C4-2B (cell line): ENCODE results near the gene KRTAP10-5.

Experiments
- H3K27ac ChIP-seq: fragments of 450-650 bp; 2 replicates; pipeline ENCODE4 v1.5.1; 2017
- ZFX ChIP-seq: fragments of 450-650 bp; IDR thresholded peaks from 2 replicates; pipeline ENCODE4 v1.6.1; 2017
- TF ChIP-seq, protein P1 (sequence below): fragments of 450-650 bp; conservative IDR thresholded peaks from 2 replicates; pipeline ENCODE4 v1.5.1; 2017; ENCODE audit warnings: mild to moderate bottlenecking

KRTAP10-5 gene

DNA sequence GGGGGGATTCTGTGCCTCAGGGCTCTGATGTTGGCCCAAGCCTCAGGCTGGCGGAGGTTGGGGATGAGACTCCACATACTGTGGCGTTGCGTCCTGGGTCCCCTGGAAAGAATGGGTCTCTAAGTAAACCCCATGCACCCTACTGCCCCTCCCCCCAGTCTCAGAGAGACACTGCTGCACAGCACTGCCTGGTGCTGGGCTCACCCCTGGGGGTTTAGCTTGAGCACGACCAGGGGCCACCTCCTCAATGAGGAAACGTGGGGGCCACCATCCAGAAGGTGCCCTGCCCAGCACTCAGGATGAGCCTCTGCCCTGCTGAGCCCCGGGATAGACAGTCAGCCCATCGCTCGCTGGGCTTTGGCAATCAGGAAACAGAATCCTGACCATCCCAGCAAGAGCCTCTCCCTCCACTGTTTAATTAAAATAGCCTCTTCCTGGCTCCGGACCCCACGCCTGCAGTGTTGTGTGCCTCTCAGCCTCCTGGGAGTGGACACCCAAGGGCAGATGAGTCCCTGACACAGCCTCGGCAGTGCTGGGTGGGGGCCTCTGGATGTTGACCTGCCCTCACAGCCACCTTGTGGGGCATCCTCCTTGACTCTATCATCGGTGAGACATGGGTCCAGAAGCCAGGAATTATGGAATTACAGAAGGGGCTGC is 10.4 kb downstream of the KRTAP10-5 start:
- no peak overlapping the region for H3K27ac ChIP-seq
- TF ChIP-seq, protein P1, sequence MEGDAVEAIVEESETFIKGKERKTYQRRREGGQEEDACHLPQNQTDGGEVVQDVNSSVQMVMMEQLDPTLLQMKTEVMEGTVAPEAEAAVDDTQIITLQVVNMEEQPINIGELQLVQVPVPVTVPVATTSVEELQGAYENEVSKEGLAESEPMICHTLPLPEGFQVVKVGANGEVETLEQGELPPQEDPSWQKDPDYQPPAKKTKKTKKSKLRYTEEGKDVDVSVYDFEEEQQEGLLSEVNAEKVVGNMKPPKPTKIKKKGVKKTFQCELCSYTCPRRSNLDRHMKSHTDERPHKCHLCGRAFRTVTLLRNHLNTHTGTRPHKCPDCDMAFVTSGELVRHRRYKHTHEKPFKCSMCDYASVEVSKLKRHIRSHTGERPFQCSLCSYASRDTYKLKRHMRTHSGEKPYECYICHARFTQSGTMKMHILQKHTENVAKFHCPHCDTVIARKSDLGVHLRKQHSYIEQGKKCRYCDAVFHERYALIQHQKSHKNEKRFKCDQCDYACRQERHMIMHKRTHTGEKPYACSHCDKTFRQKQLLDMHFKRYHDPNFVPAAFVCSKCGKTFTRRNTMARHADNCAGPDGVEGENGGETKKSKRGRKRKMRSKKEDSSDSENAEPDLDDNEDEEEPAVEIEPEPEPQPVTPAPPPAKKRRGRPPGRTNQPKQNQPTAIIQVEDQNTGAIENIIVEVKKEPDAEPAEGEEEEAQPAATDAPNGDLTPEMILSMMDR = no peak
- no peak for TF ChIP-seq ZFX

DNA sequence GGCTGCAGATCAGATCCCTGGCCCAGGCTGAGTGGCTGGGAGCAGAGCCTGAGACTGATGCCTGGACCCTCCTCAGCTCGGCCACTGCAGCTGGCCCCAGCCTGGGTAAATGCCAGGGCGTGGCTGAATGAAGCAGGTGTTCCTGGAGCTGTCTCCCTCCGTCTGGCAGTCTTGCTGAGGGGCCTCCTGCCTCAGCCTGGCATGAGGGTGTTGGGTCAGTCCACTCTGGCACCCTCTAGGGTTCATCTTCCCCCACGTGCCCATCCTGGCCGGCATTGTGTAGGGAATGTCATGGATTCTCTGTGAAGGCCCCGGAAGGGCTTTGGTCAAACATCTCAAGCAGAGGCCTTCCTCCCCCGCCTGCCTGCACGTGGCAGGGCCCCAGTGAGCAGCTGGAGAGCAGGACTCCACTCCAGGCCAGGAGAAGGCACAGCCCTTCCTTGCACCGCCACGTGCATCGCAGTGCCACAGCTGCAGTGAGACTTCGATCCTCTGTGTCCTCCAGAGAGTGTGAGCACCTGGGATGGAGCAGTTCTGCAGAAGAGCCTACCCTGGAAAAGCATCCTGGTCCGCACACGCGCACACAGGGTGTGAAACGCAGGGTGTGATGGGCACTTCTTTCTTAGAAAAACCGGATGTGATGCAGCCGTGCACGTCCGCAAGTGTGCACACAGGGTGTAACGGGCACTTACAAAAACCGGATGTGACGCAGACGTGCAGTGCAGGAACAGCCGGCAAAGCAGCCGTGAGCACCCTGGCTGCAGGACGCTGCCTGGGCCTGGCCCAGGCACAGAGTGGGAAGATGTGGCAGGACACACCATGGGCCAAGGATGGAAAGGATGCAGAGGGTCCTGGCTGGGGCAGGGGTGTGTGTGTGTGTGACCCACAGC is 11.5 kb downstream of the KRTAP10-5 start:
- H3K27ac ChIP-seq = no peak overlapping the region
- no peak for TF ChIP-seq ZFX
- TF ChIP-seq, protein P1 = no peak

DNA sequence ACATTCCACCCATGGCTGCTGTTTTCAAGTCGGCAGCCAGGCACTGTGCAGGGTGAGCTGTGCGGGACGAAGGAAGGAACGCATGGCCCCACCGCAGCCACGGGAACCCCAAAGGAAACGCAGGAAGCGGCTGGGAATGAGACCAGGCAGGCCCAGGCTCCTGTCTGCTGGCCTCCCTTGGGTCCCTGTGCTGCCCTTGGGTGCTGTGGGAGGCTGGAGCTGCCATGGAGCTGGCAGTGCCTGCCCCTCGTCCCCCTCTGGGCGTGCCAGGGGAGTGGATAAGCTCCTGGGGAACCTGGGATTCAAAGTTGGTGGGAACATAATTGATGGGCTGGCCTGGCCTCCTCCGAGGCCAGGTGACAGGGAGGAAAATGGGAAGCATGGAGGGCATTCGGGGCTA is 12.1 kb downstream of the KRTAP10-5 start:
- TF ChIP-seq, protein P1 = no peak
- TF ChIP-seq ZFX = no peak
- no peak overlapping the region for H3K27ac ChIP-seq

DNA sequence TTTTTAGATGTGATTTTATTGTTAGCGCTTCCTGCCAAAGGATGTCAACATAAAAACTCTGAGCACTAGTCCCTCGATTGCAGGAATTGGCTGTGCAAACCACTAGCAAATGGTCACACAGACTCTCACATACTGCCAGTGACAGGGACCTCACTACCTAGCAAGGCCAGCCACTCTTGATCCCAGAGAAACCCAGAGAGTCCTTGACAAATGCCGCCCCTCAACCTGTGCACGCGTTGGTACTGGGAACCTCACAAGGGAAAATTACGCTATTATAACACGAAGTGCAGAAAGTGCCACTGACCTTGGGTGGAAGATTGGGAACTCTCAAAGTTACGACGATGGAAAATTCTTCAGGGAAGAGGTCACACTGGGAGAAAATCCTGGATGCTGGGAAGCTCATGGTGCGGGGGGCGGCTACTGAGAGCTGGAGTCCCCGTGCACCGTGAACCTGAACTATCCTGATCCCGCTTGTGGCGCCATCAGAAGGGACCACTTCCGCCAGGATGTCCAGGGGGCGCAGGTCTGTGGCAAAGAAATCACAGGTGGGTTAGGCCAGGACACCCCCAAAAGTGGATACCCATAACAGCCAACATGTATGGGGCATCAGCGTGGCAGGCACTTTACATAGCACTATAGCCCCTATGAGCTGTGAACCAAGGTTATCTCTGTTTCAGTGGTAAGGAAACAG is 12.8 kb downstream of the KRTAP10-5 start:
- no peak overlapping the region for H3K27ac ChIP-seq
- TF ChIP-seq, protein P1 = no peak
- TF ChIP-seq ZFX = no peak

DNA sequence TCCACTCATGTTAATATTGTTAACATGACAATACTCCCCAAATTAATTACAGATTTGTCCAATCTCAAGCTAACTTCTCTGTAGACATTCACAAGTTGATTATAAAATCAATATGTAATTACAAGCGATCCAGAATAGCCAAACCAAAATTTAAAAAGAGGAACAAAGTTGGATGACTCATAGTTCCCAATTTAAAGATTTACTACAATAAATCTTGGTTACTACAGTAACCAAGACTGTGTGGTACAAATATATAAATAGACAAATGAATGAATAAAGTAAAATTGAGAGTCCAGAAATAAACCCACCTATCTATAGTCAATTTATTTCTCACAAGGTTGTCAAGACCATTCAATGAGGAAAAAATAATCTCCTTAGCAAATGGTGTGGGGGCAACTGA is 14.0 kb downstream of the KRTAP10-5 start:
- TF ChIP-seq ZFX = no peak
- TF ChIP-seq, protein P1 = no peak
- H3K27ac ChIP-seq = no peak overlapping the region

DNA sequence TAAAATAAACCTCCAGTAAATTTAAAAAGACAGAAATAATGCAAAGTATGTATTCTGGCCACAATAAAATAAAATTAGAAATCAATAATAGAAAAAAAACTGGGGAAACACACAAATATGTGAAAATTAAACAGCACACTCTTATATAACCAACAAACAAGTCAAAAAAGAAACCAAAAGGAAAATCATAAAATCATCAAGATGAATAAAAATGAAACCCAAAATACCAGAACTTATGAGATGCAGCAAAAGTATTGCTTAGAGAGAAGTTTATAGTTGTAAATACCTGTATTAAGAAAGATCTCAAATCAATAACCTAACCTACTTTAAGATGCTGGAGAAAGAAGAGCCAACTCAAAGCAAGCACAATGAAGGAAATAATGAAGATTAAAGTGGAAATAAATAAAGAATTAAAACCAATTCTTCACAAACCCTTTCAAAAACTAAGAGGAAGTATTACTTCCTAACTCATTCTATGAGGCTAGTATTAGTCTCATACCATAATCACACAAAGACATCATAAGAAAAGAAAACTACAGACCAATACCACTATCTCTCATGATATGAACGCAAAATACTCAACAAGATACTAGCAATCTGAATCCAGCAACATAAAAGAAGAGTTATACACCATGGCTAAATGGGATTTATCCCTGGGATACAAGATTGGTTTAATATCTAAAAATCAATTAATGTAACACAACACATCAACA is 15.4 kb downstream of the KRTAP10-5 start:
- TF ChIP-seq ZFX = no peak
- TF ChIP-seq, protein P1 = no peak
- no peak overlapping the region for H3K27ac ChIP-seq
